Effector memory CD8-positive, alpha-beta T cell (primary cell): ENCODE data around the gene INTS2.
"Not testable (repeated sequence)": the region's sequence is repeated elsewhere in the genome, so short reads cannot be mapped to it uniquely, and the experiment has no call there.

Experiments used
- ATAC-seq: fragments of 150-1000 bp; cut with Tn5 transposase; replicated peaks from 2 replicates; pipeline ENCODE4 v1.10.0; 2021; ENCODE audit warnings: mild to moderate bottlenecking, moderate library complexity
- DNase-seq, 3 experiments: peaks; one replicate each; pipeline ENCODE4 v3.0.0; 2021
- H3K27ac Mint-ChIP-seq, 2 donors: one replicate each; pipeline ENCODE4 v1.8.0; 2022; ENCODE audit warnings: mild to moderate bottlenecking in 2 of 2, mixed read lengths in 2 of 2, moderate library complexity in 2 of 2
- H3K27me3 Mint-ChIP-seq, 2 donors: one replicate each; pipeline ENCODE4 v1.8.0; 2022; ENCODE audit warnings: mixed read lengths in 2 of 2
- H3K36me3 Mint-ChIP-seq: one replicate; pipeline ENCODE4 v1.8.0; 2022; ENCODE audit warnings: mild to moderate bottlenecking, moderate library complexity, mixed read lengths; ENCODE audit not compliant: insufficient read depth
- H3K4me1 Mint-ChIP-seq, 2 donors: one replicate each; pipeline ENCODE4 v1.8.0; 2022; ENCODE audit warnings: low read depth in 2 of 2, mixed read lengths in 2 of 2
- H3K4me3 Mint-ChIP-seq, 2 donors: one replicate each; pipeline ENCODE4 v1.8.0; 2022; ENCODE audit warnings: mild to moderate bottlenecking in 2 of 2, mixed read lengths in 2 of 2, moderate library complexity in 2 of 2
- H3K9me3 Mint-ChIP-seq, 2 donors: one replicate each; pipeline ENCODE4 v1.8.0; 2022; ENCODE audit warnings: mixed read lengths in 2 of 2

The INTS2 gene

DNA sequence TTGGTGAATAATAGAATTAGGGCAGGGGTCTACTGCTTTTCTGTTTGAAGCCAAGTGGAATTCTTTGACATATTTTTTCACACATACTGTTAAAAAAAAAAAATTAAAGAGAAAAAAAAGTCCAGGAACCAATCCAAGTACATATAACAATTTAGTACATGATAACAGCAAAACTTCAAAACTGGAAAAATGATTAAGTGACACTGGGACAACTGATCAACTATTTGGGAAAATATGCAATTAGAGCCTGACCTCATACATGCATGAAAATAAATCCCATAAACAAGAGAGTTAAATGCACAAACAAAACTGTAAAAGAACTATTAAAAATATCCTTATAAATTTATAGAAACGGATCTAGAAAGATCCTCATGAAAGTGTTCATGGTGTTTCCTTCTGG is 92.2 kb downstream of the INTS2 start:
- no peaks in the 10 kb centered on the region for H3K36me3 Mint-ChIP-seq
- H3K4me1 Mint-ChIP-seq: no peaks in the 10 kb centered on the region
- no peak overlapping the region for H3K4me3 Mint-ChIP-seq
- no peaks in the 10 kb centered on the region for H3K27me3 Mint-ChIP-seq
- ATAC-seq: no peak
- H3K27ac Mint-ChIP-seq: no peak overlapping the region
- DNase-seq: no peak
- no peaks in the 10 kb centered on the region for H3K9me3 Mint-ChIP-seq

DNA sequence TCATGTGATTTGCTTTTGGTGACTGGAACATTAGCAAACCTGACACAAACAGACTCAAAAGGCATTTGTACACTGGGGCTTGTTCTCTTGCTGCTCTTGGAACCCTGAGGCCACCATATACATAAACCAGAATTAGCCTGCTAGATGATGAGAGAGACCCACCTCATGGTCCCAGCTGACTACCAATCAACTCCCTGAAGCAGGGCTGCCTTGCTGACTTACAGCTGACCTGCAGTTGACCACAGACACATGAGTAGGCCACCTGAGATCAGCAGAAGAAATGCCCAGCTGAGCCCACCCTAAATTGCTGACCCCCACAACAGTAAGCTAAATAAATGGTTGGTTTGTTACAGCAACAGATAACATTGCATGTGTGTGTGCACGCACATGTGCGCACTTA is 93.2 kb downstream of the INTS2 start:
- Mint-ChIP-seq H3K9me3 (no peaks in the 10 kb centered on the region), H3K27ac (no peak overlapping the region), H3K36me3 (no peaks in the 10 kb centered on the region), H3K4me3 (no peak overlapping the region), H3K4me1 (no peaks in the 10 kb centered on the region), H3K27me3 (no peaks in the 10 kb centered on the region)
- no peak for DNase-seq
- ATAC-seq: no peak

DNA sequence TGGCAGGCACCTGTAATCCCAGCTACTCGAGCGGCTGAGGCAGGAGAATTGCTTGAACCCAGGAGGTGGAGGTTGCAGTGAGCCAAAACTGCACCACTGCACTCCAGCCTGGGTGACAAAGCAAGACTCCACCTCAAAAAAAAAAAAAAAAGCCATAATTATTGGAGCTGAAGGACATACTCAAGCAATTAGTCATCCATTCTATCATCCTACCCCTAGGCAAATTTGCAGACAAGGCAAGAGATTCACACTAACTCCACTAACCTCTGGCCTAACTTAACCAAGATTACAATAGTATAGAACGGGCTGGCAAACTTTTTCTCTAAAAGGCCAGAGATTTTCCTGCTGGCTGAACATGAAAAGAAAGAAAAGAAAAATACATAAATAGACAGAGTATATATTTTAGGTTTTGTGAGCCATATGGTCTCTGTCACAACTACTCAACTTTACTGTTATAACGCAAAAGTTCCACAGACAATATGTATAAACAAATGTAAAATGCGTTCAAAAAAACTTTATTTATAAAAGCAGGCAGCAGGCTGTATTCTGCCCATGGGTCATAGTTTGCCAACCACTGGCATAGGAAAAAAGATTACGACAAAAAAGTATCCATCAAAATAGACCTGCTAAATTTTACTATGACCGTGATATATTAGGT is 94.1 kb downstream of the INTS2 start:
- no peak for DNase-seq

DNA sequence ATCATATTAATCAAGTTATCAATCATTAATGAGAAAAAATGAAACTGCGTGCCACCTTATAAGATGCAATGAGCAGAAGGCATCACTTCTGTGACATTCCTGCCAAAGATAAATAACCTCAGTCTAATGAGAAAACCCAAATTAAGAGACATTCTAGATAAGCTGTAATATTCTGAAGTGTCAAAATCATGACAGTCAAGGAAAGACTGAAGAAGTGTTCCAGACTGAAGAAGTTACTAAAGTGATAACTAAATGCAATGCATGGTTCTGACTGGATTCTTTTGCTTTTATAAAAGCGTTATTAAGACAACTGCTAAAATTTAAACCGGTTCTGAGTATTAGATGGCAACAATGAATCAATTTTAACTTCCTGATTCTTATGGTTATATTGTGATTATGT is 95.3 kb downstream of the INTS2 start:
- DNase-seq (no peak), ATAC-seq (no peak)
- Mint-ChIP-seq H3K4me1 (no peaks in the 10 kb centered on the region), H3K36me3 (no peaks in the 10 kb centered on the region), H3K4me3 (no peak overlapping the region), H3K9me3 (no peaks in the 10 kb centered on the region), H3K27ac (no peak overlapping the region), H3K27me3 (no peaks in the 10 kb centered on the region)

More for the DNA sequence above, 94.1 kb downstream of the INTS2 start:
- Mint-ChIP-seq H3K9me3 (no peaks in the 10 kb centered on the region), H3K27me3 (no peaks in the 10 kb centered on the region), H3K36me3 (no peaks in the 10 kb centered on the region), H3K4me3 (no peak overlapping the region), H3K4me1 (no peaks in the 10 kb centered on the region), H3K27ac (no peak overlapping the region)
- ATAC-seq: no peak

DNA sequence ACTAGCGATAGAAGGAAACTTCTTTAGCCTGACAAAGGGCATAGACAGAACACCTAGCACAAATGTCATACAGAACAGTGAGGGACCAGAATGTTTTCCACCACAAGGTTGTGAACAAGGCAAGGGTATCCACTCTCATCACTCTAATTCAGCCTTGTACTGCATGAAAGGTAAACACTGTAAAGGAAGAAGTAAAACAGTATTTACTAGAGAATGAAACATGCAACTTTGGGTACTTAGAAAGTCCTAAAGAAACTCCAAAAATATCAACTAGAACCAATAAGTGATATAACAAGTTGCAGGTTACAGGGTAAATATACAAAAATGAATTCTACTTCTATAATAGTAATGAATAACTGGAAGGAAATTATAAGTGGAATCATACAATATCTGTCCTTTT is 96.7 kb downstream of the INTS2 start:
- ATAC-seq (no peak), DNase-seq (no peak)
- H3K4me3 Mint-ChIP-seq: no peak overlapping the region
- H3K4me1 Mint-ChIP-seq: no peaks in the 10 kb centered on the region
- no peak overlapping the region for H3K27ac Mint-ChIP-seq
- no peaks in the 10 kb centered on the region for H3K27me3 Mint-ChIP-seq
- H3K36me3 Mint-ChIP-seq: no peaks in the 10 kb centered on the region
- no peaks in the 10 kb centered on the region for H3K9me3 Mint-ChIP-seq

DNA sequence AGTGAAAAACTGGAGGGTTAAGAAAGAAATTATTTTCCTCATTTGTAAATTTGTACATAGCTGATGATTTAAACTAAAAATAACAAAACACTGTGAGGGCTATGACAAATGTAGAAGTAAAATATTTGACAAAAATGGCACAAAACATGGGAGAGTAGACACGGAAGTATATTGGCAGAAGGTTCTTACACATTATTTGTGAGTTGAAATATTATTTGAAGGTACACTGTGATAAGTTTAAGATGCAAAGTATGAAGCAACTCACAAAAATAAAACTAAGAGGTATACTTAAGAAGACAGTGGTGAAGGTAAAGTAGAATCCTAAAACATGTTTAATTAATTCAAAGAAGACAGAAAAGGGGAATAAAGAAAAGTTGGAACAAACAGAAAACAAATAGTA is 99.1 kb downstream of the INTS2 start:
- no peaks in the 10 kb centered on the region for H3K9me3 Mint-ChIP-seq
- no peak for ATAC-seq
- H3K4me1 Mint-ChIP-seq: no peaks in the 10 kb centered on the region
- H3K36me3 Mint-ChIP-seq: no peaks in the 10 kb centered on the region
- no peaks in the 10 kb centered on the region for H3K27me3 Mint-ChIP-seq
- no peak for DNase-seq
- no peak overlapping the region for H3K4me3 Mint-ChIP-seq
- H3K27ac Mint-ChIP-seq: no peak overlapping the region

DNA sequence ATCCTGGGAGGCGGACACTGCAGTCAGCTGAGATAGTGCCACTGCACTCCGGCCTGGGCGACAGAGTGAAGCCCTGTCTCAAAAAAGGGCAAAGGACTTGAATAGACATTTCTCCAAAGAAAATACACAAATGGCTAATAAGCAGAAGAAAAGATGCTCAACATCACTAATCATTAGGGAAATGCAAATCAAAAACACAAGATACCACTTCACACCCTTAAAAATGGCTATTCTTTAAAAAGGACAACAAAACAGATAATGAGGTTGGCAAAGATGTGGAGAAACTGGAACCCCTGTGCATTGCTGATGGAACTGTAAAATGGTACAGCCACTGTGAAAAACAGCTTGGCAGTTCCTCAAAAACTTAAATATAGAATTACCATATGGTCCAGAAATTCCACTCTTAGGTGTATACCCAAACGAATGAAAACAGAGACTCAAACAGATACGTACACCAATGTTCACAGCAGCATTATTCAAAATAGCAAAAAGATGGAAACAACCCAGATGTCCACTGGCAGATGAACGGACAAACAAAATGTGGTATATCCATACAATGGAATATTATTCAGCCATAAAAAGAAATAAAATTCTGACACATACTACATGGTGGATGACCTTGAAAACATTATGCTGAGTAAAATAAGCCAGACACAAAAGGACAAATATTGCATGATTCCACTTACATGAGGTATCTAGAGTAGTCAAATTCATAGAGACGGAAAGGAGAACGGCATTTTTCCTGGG is 100.0 kb downstream of the INTS2 start:
- Mint-ChIP-seq H3K27me3 (no peaks in the 10 kb centered on the region), H3K36me3 (no peaks in the 10 kb centered on the region), H3K4me1 (no peaks in the 10 kb centered on the region), H3K4me3 (no peak overlapping the region), H3K27ac (no peak overlapping the region), H3K9me3 (no peaks in the 10 kb centered on the region)
- no peak for DNase-seq
- no peak for ATAC-seq

DNA sequence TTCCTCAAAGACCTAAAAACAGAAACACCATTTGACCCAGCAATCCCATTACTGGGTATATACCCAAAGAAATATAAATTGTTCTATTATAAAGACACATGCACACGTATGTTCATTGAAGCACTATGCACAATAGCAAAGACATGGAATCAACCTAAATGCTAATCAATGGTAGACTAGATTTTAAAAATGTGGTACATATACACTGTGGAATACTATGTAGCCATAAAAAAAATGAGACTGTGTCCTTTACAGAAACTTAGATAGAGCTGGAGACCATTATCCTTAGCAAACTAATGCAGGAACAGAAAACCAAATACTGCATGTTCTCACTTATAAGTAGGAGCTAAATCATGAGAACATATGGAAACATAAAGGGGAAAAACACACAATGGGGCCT is 100.9 kb downstream of the INTS2 start:
- DNase-seq, H3K27me3 Mint-ChIP-seq, H3K4me3 Mint-ChIP-seq, H3K9me3 Mint-ChIP-seq, ATAC-seq, H3K27ac Mint-ChIP-seq, H3K36me3 Mint-ChIP-seq, H3K4me1 Mint-ChIP-seq: not testable (repeated sequence)

DNA sequence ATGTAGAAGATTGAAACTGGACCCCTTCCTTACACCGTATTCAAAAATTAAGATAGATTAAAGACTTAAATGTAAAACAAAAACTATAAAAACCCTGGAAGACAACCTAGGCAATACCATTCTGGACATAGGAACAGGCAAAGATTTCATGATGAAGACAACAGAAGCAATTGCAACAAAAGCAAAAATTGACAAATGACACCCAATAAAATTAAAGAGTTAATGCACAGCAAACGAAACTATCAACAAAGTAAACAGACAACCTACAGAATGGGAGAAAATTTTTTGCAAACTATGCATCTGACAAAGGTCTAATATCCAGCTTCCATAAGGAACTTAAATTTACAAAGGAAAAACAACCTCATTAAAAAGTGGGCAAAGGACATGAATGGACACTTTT is 101.6 kb downstream of the INTS2 start:
- not testable (repeated sequence) for H3K4me1 Mint-ChIP-seq, H3K27ac Mint-ChIP-seq, DNase-seq, H3K27me3 Mint-ChIP-seq, ATAC-seq, H3K36me3 Mint-ChIP-seq, H3K9me3 Mint-ChIP-seq, H3K4me3 Mint-ChIP-seq

DNA sequence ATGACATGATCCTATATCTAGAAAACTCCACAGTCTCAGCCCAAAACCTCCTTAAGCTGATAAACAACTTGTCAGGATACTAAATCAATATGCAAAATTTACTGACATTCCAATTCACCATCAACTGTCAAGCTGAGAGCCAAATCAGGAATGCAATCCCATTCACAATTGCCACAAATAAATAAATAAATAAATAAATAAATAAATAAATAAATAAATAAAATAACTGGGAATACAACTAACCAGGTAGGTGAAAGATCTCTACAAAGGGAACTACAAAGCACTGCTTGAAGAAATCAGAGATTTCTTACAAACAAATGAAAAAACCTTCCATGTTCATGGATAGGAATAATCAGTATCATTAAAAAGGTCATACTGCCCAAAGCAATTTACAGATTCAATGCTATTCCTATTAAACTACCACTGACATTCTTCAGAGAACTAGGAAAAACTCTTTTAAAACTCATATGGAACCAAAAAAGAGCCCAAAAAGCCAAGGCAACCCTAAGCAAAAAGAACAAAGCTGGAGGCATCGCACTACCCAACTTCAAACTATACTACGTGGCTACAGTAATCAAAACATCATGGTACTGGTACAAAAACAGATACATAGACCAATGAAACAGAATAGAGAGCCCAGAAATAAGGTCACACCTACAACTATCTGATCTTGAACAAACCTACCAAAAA is 102.2 kb downstream of the INTS2 start:
- Mint-ChIP-seq H3K27me3 (no peaks in the 10 kb centered on the region), H3K36me3 (no peaks in the 10 kb centered on the region), H3K4me3 (no peak overlapping the region), H3K27ac (no peak overlapping the region), H3K4me1 (no peaks in the 10 kb centered on the region), H3K9me3 (no peaks in the 10 kb centered on the region)
- ATAC-seq (no peak), DNase-seq (no peak)

DNA sequence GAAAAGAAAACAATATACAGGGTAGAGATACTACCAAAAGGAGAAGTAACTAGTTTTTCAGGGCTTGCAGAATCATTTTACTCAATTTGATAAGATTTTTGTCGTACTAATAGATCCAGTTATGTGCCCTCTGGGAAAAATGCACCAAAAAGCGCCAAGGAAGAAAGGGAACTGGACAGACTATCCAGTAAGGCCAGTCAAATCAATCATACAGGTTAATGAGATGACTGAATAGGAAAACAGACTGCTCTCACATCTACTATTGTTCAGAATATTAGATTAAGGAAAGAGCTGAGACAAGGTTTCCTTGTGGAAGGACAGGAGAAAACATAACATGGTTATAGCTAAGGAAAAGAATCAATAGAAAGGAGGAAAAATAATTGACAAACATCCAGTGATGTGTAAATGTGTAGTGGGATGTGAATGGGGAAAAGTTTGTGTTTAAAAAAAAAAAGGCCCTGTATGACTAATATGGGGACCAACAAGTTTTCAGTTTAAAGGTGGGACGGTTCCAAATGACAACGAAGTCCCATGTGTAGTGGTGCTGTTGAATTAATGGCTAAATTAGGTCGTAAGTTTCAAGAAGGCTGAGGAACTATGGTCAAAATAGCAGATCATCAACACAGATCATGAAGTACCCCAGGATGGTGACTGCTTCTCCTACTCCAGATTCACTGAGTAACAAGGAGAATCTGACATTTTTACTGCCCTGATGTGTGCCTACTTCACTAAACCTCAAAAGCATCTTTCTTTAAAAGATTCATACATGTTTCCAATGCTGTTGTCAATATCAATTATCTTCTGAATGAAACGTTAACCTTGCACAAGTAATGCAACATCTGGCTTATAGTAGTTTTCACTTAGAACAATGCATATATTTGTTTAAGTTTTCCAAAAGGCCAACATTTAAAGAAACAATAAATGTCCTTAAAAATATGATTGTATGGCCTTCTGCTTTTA is 105.2 kb downstream of the INTS2 start:
- Mint-ChIP-seq H3K9me3 (no peaks in the 10 kb centered on the region), H3K36me3 (no peaks in the 10 kb centered on the region), H3K27ac (no peak overlapping the region)

DNA sequence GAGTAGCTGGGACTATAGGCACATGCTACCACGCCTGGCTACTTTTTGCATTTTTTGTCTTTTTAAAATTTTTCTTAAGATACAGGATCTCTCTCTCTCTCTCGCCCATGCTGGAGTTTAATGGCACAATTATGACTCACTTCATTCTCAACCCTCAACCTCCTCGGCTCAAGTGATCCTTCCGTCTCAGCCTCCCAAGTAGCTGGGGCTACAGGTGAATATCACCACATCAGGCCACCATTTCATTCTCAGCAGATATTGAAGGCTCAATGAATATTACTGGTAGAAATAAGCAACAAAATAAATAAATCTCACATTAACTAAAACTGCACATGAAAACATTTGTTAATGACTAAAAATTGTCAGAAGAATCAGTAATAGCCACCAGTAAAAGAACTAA is 106.1 kb downstream of the INTS2 start:
- H3K9me3 Mint-ChIP-seq: no peaks in the 10 kb centered on the region
- no peaks in the 10 kb centered on the region for H3K36me3 Mint-ChIP-seq
- no peak overlapping the region for H3K4me3 Mint-ChIP-seq

More for the DNA sequence above, 105.2 kb downstream of the INTS2 start:
- DNase-seq (no peak), ATAC-seq (no peak)
- no peak overlapping the region for H3K4me3 Mint-ChIP-seq
- no peaks in the 10 kb centered on the region for H3K27me3 Mint-ChIP-seq
- no peaks in the 10 kb centered on the region for H3K4me1 Mint-ChIP-seq

DNA sequence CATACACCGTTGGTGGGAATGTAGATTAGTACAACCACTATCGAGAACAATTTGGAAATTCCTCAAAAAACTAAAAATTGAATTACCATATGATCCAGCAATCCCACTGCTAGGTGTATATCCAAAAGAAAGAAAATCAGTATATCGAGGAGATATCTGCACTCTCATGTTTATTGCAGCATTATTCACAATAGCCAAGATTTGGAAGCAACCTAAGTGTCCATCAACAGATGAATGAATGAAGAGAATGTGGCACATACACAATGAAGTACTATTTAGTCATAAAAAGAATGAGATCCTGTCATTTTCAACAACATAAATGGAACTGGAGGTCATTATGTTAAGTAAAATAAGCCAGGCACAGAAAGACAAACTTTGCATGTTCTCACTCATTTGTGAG is 108.5 kb downstream of the INTS2 start:
- not testable (repeated sequence) for H3K36me3 Mint-ChIP-seq, H3K4me3 Mint-ChIP-seq, H3K9me3 Mint-ChIP-seq

More for the DNA sequence above, 106.1 kb downstream of the INTS2 start:
- no peak overlapping the region for H3K27ac Mint-ChIP-seq
- H3K4me1 Mint-ChIP-seq: no peaks in the 10 kb centered on the region
- ATAC-seq (no peak), DNase-seq (no peak)
- no peaks in the 10 kb centered on the region for H3K27me3 Mint-ChIP-seq

More for the DNA sequence above, 108.5 kb downstream of the INTS2 start:
- DNase-seq, ATAC-seq, H3K27ac Mint-ChIP-seq, H3K27me3 Mint-ChIP-seq, H3K4me1 Mint-ChIP-seq: not testable (repeated sequence)
